ENCODE results near the gene OGDH. TPM values are rescaled to one million over a fixed set of nuclear protein-coding genes. Genes with fewer than 3 reads are reported as not detected.

The OGDH gene
- total RNA-seq, 3 donors from 2014 or later (not counting 1 experiment from before 2014, with no cell fraction given) = 69.2 to 86.7 (median 81.4) TPM

DNA sequence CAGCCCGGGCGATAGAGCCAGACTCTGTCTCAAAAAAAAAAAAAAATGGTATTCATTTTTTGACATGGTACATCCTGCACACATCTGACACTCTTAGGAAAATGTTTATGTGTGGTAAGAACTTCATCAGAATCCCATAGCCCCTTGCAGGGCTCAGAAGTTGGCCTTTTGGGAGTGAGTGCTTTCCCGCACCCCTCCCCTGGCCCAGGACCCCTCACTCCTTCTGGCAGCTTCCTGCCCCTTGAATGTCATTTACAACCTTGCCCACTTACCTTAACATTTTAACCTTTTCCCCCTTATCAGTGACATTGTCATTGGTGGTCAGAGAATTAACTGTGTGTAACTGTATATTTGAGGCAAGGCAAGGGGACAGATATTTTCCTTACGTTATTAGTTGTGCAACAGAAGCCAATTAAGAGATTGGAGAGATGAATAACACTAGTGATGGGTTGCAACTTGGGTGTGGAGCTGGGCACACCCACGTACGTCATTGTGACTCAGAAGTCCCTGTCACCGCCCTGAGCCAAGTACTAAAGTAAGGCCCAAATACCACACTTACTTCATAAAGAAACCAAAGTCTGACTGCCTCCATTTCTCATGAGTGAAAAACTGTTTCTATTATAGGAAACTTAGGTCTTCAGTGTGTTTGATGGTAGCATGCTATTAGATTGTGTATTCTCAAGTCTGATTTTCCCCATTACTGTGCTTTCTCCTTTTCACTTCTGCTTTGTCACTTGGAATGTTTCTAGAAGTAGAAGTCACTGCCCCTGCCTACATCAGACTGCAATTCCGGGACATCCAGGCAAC lies 31.6 kb downstream of the OGDH start:
- ATAC-seq (peak; percentile 71 to 84 (median 73)), DNase-seq (peak; percentile 63 to 94)
- Mint-ChIP-seq H3K27ac (peak overlapping the region; percentile 94 to 96), H3K4me1 (peaks cover 71 to 72% of the 10 kb centered on the region in 2 donors), H3K4me3 (peak overlapping the region; percentile 90), H3K27me3 (ENCODE audit: low read depth in 2 of 2) (no peaks in the 10 kb centered on the region), H3K36me3 (no peaks in the 10 kb centered on the region), H3K9me3 (no peaks in the 10 kb centered on the region)
- Histone ChIP-seq H3K4me1 (ENCODE audit: control insufficient read depth, insufficient read depth, low read length) (peaks cover 77% of the 10 kb centered on the region), H3K36me3 (ENCODE audit: control insufficient read depth, insufficient read depth, low read length) (peaks cover 4% of the 10 kb centered on the region), H3K27ac (ENCODE audit: low read length) (peak overlapping the region; percentile 97), H3K9me3 (ENCODE audit: control insufficient read depth, insufficient read depth, low read length) (no peaks in the 10 kb centered on the region), H3K4me3 (ENCODE audit: low read length) (no peak overlapping the region), H3K27me3 (ENCODE audit: control insufficient read depth, insufficient read depth, low read length) (no peaks in the 10 kb centered on the region)
- WGBS (ENCODE audit: insufficient coverage) = 69% methylated on average over 3 of the region's 8 CpGs
- intact Hi-C loops (cut with micrococcal nuclease) = loop anchor here (1.0 to 10.0 kb wide), 5 partner anchors 32 to 209 kb away; partner anchors contain the start of genes OGDH, PPIA, TMED4 and ZMIZ2
- TF ChIP-seq, protein P1, sequence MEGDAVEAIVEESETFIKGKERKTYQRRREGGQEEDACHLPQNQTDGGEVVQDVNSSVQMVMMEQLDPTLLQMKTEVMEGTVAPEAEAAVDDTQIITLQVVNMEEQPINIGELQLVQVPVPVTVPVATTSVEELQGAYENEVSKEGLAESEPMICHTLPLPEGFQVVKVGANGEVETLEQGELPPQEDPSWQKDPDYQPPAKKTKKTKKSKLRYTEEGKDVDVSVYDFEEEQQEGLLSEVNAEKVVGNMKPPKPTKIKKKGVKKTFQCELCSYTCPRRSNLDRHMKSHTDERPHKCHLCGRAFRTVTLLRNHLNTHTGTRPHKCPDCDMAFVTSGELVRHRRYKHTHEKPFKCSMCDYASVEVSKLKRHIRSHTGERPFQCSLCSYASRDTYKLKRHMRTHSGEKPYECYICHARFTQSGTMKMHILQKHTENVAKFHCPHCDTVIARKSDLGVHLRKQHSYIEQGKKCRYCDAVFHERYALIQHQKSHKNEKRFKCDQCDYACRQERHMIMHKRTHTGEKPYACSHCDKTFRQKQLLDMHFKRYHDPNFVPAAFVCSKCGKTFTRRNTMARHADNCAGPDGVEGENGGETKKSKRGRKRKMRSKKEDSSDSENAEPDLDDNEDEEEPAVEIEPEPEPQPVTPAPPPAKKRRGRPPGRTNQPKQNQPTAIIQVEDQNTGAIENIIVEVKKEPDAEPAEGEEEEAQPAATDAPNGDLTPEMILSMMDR (IDR thresholded peaks at IDR 0.05) = no peak

DNA sequence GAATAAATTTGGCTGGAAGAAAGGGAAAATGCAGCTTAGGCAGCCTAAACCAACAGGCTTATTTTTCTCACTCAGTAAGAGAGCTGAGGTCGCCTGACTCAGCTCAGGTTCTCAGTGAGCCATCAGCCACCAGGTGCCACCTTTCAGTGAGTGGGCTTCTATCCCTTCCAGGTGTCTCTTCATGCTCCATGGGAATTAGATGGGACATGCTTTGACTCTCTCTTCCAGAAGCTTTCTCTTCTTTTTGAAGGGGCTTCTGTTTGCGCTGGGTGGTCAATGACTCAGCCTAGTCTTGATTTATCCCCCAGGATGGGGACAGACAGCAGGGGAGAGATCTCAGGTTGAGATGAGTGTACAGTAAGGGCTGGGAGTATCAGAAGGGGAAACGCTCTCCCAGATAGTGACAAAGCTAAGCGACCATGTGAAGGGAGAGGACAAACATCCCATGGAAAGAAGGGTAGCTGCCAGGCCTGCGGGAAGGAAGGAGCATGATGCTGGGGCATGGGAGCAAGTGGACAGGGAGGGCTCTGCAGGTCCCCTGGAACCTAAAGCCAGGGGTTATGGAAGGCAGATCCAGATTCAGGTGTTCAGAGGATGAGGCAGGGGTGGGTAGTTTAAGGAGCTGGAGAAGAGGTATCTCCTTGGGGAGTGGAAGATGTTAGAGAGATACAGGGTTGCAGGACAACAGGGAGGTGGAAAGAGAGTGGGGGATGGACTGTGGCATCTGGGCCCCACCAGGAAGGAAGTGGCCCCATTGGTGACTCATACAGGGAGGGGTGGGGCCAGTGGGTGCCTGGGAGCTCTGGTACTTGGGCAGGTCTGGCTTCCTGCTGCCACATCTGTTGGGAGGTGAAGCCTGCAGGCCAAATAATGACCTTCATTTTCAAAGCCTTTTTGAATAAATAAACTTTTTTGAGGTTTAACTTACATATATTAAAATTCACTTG lies 32.5 kb downstream of the OGDH start:
- 58% methylated on average over 5 of the region's 5 CpGs for WGBS (ENCODE audit: insufficient coverage)
- Mint-ChIP-seq H3K27me3 (ENCODE audit: low read depth in 2 of 2) (no peaks in the 10 kb centered on the region), H3K4me1 (peaks cover 65% of the 10 kb centered on the region in 2 donors), H3K27ac (peak overlapping the region; percentile 94 to 96), H3K9me3 (no peaks in the 10 kb centered on the region), H3K36me3 (no peaks in the 10 kb centered on the region), H3K4me3 (peak overlapping the region; percentile 90)
- DNase-seq (peak; percentile 72 to 87), ATAC-seq (peak; percentile 79 to 91 (median 85))
- intact Hi-C loops (cut with micrococcal nuclease) = loop anchor here (1.0 to 10.0 kb wide), 6 partner anchors 8 to 208 kb away; partner anchors contain the start of genes OGDH, PPIA, TMED4 and ZMIZ2
- no peaks in the 10 kb centered on the region for H3K27me3 ChIP-seq (ENCODE audit: control insufficient read depth, insufficient read depth, low read length)
- H3K4me3 ChIP-seq (ENCODE audit: low read length) = no peak overlapping the region
- H3K4me1 ChIP-seq (ENCODE audit: control insufficient read depth, insufficient read depth, low read length) = peaks cover 68% of the 10 kb centered on the region
- TF ChIP-seq, protein P1 (IDR thresholded peaks at IDR 0.05) = no peak
- no peaks in the 10 kb centered on the region for H3K9me3 ChIP-seq (ENCODE audit: control insufficient read depth, insufficient read depth, low read length)
- peaks cover 4% of the 10 kb centered on the region for H3K36me3 ChIP-seq (ENCODE audit: control insufficient read depth, insufficient read depth, low read length)
- H3K27ac ChIP-seq (ENCODE audit: low read length) = peak overlapping the region; percentile 97

DNA sequence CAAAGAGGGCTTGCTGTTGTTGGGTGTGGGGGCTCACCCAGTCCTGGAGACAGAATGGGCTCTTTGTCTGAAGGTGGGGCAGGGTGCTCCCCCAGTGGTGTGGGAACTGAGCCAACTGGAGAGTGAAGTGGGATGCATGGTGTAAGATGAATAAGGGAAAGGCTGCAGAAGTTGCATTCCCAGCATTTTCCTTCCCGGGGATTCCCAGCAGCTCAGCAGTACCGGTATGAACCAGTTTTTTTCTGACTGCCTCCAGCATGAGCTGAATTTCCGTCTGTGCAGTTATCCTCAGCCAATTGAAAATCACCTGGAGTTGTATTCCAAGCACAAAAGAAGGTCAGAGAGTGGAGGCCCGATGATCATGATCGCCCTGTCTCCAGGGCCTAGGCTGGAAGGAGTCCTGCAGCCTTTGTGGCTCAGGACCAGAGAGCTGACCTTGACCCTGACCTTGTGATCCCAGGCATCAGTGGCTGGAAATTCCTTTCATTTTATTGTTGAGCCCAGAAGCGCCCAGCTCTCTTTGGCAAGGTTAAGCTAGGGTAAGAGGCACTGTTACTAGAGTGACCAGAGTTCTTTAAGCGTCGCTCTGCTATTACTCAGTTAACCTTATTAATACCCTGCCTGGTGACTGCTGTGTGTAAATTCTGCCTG lies 33.4 kb downstream of the OGDH start:
- Histone ChIP-seq H3K36me3 (ENCODE audit: control insufficient read depth, insufficient read depth, low read length) (peaks cover 4% of the 10 kb centered on the region), H3K27me3 (ENCODE audit: control insufficient read depth, insufficient read depth, low read length) (no peaks in the 10 kb centered on the region), H3K27ac (ENCODE audit: low read length) (peak overlapping the region; percentile 97), H3K4me1 (ENCODE audit: control insufficient read depth, insufficient read depth, low read length) (peaks cover 59% of the 10 kb centered on the region), H3K9me3 (ENCODE audit: control insufficient read depth, insufficient read depth, low read length) (no peaks in the 10 kb centered on the region), H3K4me3 (ENCODE audit: low read length) (no peak overlapping the region)
- WGBS (ENCODE audit: insufficient coverage) = 85% methylated on average over 8 of the region's 8 CpGs
- Mint-ChIP-seq H3K27me3 (ENCODE audit: low read depth in 2 of 2) (no peaks in the 10 kb centered on the region), H3K9me3 (no peaks in the 10 kb centered on the region), H3K27ac (peak overlapping the region; percentile 94 to 96), H3K4me3 (peak overlapping the region; percentile 90), H3K36me3 (no peaks in the 10 kb centered on the region), H3K4me1 (peaks cover 60 to 61% of the 10 kb centered on the region in 2 donors)
- TF ChIP-seq, protein P1 (IDR thresholded peaks at IDR 0.05) = no peak
- intact Hi-C loops (cut with micrococcal nuclease) = loop anchor here (1.0 to 10.0 kb wide), 5 partner anchors 8 to 207 kb away; partner anchors contain the start of genes PPIA, TMED4 and ZMIZ2
- ATAC-seq = no peak
- DNase-seq = peak in 1 of 2 donors; percentile 37

Measured in natural killer cell (primary cell).